HG03103 (cell line): ENCODE data around the gene DUSP2.
A peak's percentile ranks its signal among the peaks of the same experiment; 100 is the strongest.

Source experiments
- ATAC-seq: cut with Tn5 transposase; IDR thresholded peaks from one replicate; pipeline ENCODE4 v1.9.1; 2021; ENCODE audit warnings: low read depth; ENCODE audit not compliant: unreplicated experiment

DUSP2 gene

GRCh38 chr2:96135171-96135570 is 10.1 kb downstream of the DUSP2 start:
- no peak for ATAC-seq

GRCh38 chr2:96134421-96134820 is 10.8 kb downstream of the DUSP2 start:
- no peak for ATAC-seq

DNA sequence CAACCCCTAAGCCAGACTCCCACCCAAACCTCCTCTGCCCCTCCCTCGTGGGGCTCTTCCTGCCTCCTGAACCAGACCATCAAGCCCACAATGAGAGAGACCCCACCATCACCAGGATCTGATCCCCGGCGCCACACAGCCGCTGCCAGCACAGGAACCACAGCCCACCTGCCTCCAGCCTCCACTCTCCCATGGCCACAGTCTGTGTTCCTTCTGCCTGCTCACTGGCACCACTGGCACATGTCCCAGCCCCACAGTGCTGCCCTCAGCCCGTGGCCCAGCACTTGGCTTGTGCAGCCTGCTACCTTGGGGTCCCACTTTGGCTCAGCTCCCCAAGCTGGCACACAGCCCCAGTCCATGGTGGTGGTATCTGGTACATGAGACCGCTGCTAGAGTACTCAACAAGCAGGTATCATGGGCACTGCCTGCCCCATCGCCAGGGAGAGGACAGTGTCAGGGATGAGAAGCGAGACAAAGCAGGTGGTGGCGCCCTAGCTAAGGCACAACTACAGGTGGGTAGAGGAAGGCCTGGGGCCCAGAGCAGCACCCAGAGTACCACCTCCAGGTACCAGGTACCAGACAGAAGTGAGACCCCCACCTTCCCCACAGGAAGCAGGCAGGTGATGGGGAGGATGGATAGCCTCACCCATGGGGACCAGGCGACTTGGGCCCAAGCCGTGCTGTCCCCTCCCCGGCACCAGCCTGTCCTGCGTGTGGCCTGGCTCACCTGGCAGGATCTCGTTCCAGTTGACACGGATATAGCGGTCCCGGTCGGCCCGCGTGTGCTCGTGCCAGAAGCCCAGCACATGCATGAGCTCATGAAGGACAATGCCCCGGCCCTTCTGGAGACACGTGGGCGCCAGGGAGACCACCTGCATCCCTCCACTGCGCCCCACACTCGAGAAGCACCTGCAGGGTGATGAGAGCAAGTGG is 13.2 kb downstream of the DUSP2 start:
- ATAC-seq = no peak

DNA sequence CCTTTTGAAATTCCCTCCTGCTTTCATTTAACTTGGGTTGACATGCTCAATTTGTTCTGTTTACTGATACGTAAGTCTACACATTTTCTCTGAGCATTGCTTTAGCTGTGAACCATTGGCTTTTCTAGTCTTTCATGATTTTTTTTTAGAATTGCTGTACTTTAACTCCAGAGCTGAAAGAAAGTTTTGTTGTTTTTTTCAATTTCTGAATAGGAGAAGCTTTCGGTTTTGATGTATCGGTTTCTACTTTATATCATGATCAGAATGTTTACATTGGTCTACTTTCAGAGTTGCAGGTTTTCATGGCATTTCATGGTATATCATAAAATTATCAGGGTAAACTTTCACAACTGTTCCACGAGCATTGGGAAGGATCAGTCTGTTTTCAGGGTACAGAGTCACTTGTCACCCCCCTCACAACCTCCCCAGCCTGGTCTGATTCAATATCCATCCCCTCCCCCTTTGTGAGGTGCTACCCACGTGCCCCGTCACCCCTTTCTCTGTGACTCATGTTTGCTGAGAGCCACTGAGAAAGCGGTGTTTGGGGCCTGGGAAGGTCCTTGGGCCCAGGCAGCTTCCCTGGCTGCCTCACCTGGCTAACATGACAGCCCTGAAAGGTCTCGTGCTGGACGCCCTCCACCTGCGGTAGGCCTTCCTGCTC is 14.0 kb downstream of the DUSP2 start:
- ATAC-seq = no peak

DNA sequence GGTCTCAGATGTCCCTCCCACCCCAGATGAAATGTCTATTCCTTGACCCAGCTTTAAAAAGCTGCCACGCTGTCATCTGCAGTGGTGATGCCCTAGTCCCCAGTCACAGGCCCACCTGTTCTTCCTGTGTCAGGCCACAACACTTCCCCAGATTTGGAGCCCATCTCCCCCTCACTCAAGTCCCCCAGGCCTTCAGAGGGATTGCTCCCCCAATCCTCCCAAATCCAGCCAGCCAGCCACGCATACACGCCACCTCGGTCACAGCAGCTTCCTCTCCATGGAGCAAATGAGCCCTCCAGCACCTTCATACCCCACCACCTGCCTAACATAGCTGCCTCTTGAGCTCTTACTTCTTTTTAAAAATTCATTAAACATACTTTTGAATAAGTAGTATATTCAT is 14.8 kb downstream of the DUSP2 start:
- ATAC-seq = no peak

GRCh38 chr2:96129528-96130120 is 15.6 kb downstream of the DUSP2 start:
- ATAC-seq = no peak

- no peak for ATAC-seq
These were observed 16.8 kb downstream of the DUSP2 start for GRCh38 chr2:96128456-96128855.

GRCh38 chr2:96124406-96125265 is 20.6 kb downstream of the DUSP2 start:
- no peak for ATAC-seq

GRCh38 chr2:96123936-96124335 is 21.3 kb downstream of the DUSP2 start:
- ATAC-seq = no peak

DNA sequence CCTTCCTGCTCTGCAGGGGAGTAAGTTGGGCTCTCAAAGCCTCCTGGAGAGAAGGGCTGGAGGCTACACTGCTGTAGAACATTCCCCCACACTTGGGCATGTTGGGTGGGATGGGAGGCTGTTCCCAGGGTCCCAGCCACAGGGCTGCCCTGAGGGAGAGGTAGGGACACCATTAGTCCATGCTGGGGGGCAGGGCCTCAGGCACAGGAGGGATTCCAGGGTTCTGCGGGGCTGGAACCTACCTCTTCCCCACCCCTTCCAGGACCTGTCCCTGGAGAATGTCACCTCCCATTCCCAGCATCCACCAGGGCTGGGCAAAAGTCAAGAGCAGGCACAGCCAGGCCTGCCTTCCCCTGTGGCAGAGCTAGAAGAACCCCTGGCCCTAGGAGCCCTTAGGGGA is 21.9 kb downstream of the DUSP2 start:
- no peak for ATAC-seq

DNA sequence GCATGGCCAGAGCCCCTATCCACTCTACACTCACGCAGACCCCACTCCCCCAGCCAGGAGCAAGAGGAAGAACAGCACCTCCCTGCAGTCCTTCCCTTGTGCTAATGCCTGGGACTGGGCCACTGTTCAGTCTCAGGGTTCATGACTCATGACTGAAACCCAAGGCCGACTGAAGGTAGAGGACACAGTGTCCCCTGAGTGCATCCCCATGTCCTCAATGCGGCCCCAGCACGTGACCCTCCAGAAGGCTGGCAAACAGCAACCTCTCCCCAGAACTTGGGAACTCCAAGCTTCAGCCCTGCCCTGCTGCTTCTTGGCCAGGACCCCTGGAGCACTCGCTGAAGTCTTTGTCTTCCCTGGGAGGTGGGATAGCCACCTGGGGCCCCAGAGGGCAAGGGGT is 22.8 kb downstream of the DUSP2 start:
- ATAC-seq = no peak

GRCh38 chr2:96121414-96121813 is 23.8 kb downstream of the DUSP2 start:
- no peak for ATAC-seq

- no peak for ATAC-seq
These were observed 24.2 kb downstream of the DUSP2 start for GRCh38 chr2:96120991-96121390.

DNA sequence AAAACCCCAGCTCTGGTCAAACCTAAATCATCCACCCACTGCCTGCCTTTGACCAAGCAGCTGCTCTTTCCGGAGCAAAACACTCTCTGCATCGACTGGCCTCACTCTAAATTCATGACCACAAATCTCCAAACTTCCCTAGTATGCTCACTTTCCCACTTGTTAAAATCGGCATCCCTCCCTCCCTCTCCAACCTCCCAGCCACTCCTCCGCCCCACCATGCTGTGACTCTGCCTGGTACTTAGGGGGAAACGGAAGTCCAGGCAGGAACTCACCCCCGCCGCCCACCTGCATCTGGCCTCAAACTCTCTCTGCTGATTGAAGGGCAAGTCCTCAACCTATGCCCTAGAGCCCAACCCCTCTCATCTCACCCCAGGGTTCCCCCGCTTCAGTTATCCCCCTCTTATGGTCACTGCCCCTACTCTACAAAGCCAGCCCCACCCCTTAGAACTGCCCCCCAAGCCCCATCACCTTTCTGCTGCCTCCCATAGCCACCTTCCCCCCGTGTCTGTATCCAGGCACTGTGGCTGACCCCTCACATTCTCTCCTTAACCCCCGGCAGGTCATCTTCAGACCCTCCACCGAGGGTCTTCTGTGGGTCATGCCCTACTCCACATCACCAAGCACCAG is 25.0 kb downstream of the DUSP2 start:
- ATAC-seq = no peak

- no peak for ATAC-seq
These were observed 25.9 kb downstream of the DUSP2 start for GRCh38 chr2:96119389-96119751.

DNA sequence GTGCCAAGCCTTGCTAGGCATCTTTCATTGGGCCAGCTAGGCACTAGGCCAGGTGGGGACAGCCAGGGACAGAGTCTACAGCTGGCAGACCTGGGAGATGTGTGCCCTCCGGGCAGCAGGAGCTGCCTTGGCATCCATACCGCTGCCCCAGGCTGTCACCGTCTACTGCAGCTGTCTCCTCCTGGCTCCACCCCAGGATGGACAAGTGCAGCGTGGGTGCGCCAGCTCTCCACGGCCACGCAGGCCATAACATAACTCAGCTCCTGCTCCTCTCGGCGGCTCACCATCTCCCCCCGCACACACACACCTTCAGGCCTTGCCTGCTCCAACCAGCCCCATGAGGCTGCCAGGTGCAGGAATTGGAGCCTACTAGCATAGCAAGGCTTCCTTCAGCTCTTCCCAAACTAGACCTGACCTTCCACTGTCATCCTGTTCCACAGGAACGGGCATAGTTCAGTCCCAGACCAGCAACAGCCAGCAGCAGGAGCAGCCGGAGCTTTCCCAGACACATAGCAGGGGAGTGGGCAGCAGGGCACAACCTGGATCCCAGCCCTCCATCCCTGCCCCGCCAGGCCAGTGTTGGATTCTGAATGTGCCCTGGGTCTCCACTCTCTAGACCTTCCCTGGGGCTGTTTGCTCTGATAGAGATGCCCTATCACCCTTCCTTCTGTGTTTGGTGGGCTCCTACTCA is 26.4 kb downstream of the DUSP2 start:
- no peak for ATAC-seq

- ATAC-seq = no peak
These were observed 27.3 kb downstream of the DUSP2 start for GRCh38 chr2:96117701-96118588.

DNA sequence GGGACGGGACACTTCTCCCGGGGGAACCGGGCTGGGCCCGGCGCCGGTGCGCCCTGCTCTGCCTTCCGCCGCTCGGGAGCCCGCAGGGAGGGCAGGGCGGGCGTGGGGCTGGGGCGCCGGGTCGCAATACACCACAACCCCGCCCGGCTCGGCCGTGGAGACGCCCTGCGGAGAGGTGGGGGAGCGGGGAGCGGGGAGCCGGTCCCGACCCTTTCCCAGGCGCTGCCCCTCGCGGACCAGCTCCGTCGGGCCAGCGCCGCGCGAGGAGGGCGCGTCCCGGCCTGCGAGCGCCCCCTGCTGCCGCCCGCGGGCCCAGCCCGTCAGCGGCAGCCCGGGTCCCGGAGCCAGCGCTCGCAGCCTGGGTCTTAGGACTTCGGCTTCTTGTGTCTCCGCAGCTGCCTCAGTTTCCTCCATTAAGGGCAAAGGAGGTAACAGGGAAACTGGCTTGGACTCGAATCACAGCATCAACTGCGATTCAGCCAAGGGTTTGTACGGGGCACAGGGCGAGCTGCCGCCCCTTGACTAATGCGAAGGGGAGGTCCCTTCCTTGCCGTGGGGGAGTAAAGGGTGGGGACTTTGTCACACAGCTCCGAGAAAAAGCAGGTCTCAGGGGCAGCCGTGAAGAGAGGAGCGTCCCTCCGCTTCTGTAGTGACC is 28.2 kb downstream of the DUSP2 start:
- peak; percentile 47 for ATAC-seq
